Heart left ventricle (tissue), 13 donors: Measurements from ENCODE around the gene ZNF672.

ENCODE experiments used
- CTCF ChIP-seq, 12 donors: fragments of 200-600 bp; sonication (generic) in 4 of 12; IDR thresholded peaks; one replicate each; pipeline versions ENCODE4 v1.5.0 to v1.8.0; 2018 to 2022; ENCODE audit warnings: antibody characterized with exemption in 12 of 12, mild to moderate bottlenecking in 5 of 12
- POLR2A ChIP-seq, 2 donors: fragments of 450-650 bp; IDR thresholded peaks; one replicate each; pipeline ENCODE4 v1.6.1; 2017; ENCODE audit warnings: antibody characterized with exemption in 2 of 2, mild to moderate bottlenecking in 2 of 2, moderate library complexity in 2 of 2
- donor health status: ischemic (EF 13 %, LVEDD 7.1; RV severe dilation, severe dysfunction).
- donor health status: DM: no; HTN: yes; CAD: no.
- donor health status: DM: no; HTN: no; CAD: no.
- donor health status: ischemic (EF 25% LVEDD 6.9; RV normal size, moderate dysfunction).
- donor health status: ischemic (EF 25% LVEDD 5.7; RV mildly dilated, moderate dysfunction).
- donor health status: ischemic (EF 35%, LVEDD 5.7; RV mildly dilated, moderate dysfunction).
- donor health status: nonischemic (EF 11% LVEDD 7.7; RV severe dilation, severe dysfunction).
- donor health status: DM: yes; HTN: yes; CAD: no.
- donor health status: PGD.
- donor health status: ischemic (EF 29% LVEDD 5.4; RV normal size, mild dysfunction).
- donor health status: nonischemic (EF 23%, LVEDD 6.1; RV moderate dilation, normal function).

- TF ChIP-seq CTCF (IDR thresholded peaks at IDR 0.05) (no peak), POLR2A (IDR thresholded peaks at IDR 0.05) (no peak)
Measured at GRCh38 chr1:248873993-248874533, 36.0 kb downstream of the ZNF672 start.
